ENCODE measurements around the gene PKN1. TPM values are rescaled to one million over a fixed set of nuclear protein-coding genes. Genes with fewer than 3 reads are reported as not detected.

Gene PKN1
- total and polyA plus RNA-seq, 9 of the 15 experiments (the other 6 are each of a cell fraction or from before 2014, with no cell fraction given), result 0.30 to 228 (median 77.5) TPM

- TF ChIP-seq ZBTB43 (CRISPR knock-in tag; IDR thresholded peaks at IDR 0.05), result no peak; the same call in 1 of the 2 replicates
- TF ChIP-seq HDAC3 (IDR thresholded peaks at IDR 0.05; ENCODE audit: borderline replicate concordance, partially characterized antibody), result no peak
- no peak; the same call in 1 of the 2 replicates for TF ChIP-seq POLR2AphosphoS2 (IDR thresholded peaks at IDR 0.05; ENCODE audit: low read length)
- TF ChIP-seq HNRNPL (IDR thresholded peaks at IDR 0.05; ENCODE audit: low read depth, low read length), result no peak
- peak; percentile 21; the same call in 1 of the 2 replicates for TF ChIP-seq NFE2 (IDR thresholded peaks at IDR 0.05; ENCODE audit: low read depth)
- TF ChIP-seq IRF2 (CRISPR knock-in tag; IDR thresholded peaks at IDR 0.05), result no peak
- TF ChIP-seq ETS1 (conservative IDR thresholded peaks at IDR 0.05; ENCODE audit: control insufficient read depth, low read depth, low read length), result peak; percentile 53; the same call in 1 of the 2 replicates
- no peak for TF ChIP-seq GTF2E2 (tag; IDR thresholded peaks at IDR 0.05)
- TF ChIP-seq ZBED1 (IDR thresholded peaks at IDR 0.05), result peak; percentile 63; the same call in 1 of the 2 replicates
- 0 out of 4 replicates have a peak, but pooled peaks of 1 of the 2 experiments have one; percentile 42 for TF ChIP-seq SRF (CRISPR knock-in tag; IDR thresholded peaks at IDR 0.05)
- peak; percentile 86 for TF ChIP-seq USF1 (CRISPR knock-in tag; IDR thresholded peaks at IDR 0.05)
- no peak for TF ChIP-seq ZNF232 (CRISPR knock-in tag; IDR thresholded peaks at IDR 0.05)
- peak; percentile 93 for TF ChIP-seq CXXC5 (CRISPR knock-in tag; IDR thresholded peaks at IDR 0.05)
- TF ChIP-seq NONO (IDR thresholded peaks at IDR 0.05; ENCODE audit: low read depth in 2 of 2, low read length in 1 of 2), result no peak; a peak in 1 of 4 replicates
- no peak for TF ChIP-seq TCFL5 (CRISPR knock-in tag; conservative IDR thresholded peaks at IDR 0.05)
- no peak for TF ChIP-seq ETS2 (tag; IDR thresholded peaks at IDR 0.05; ENCODE audit: borderline replicate concordance, poor library complexity, severe bottlenecking)
- peak; percentile 37; the same call in 1 of the 2 replicates for TF ChIP-seq ZNF449 (CRISPR knock-in tag; IDR thresholded peaks at IDR 0.05)
- TF ChIP-seq ZNF583 (CRISPR knock-in tag; IDR thresholded peaks at IDR 0.05), result no peak; the same call in 1 of the 2 replicates
- no peak for TF ChIP-seq ZNF584 (CRISPR knock-in tag; IDR thresholded peaks at IDR 0.05; ENCODE audit: low read depth)
- no peak for TF ChIP-seq ARHGAP35 (IDR thresholded peaks at IDR 0.05; ENCODE audit: partially characterized antibody)
- no peak for TF ChIP-seq FOXJ3 (CRISPR knock-in tag; IDR thresholded peaks at IDR 0.05)
- TF ChIP-seq ZNF134 (CRISPR knock-in tag; conservative IDR thresholded peaks at IDR 0.05), result no peak
- TF ChIP-seq POLR3A (IDR thresholded peaks at IDR 0.05; ENCODE audit: borderline replicate concordance, extremely low read depth, insufficient read depth, insufficient read length), result no peak
- no peak for TF ChIP-seq ZNF551 (CRISPR knock-in tag; IDR thresholded peaks at IDR 0.05)
Measured at GRCh38 chr19:14419106-14419813, 13.8 kb upstream of the PKN1 start, which contains the start of gene DDX39A (continued).
